GM18511 (cell line): ENCODE measurements around the gene MESD.
A peak's percentile ranks its signal among the peaks of the same experiment; 100 is the strongest.
"Not testable (repeated sequence)": the region's sequence is repeated elsewhere in the genome, so short reads cannot be mapped to it uniquely, and the experiment has no call there.

Source experiments
- ATAC-seq: cut with Tn5 transposase; IDR thresholded peaks from one replicate; pipeline ENCODE4 v1.9.1; 2021; ENCODE audit warnings: mild to moderate bottlenecking, moderate library complexity; ENCODE audit not compliant: unreplicated experiment

The MESD gene

GRCh38 chr15:80967451-80967850 is 22.2 kb downstream of the MESD start:
- ATAC-seq: no peak

GRCh38 chr15:80966431-80967197 is 23.0 kb downstream of the MESD start:
- ATAC-seq: no peak

GRCh38 chr15:80965454-80965853 is 24.2 kb downstream of the MESD start:
- not testable (repeated sequence) for ATAC-seq

GRCh38 chr15:80958818-80959495 is 30.7 kb downstream of the MESD start:
- ATAC-seq: no peak

GRCh38 chr15:80957976-80958375 is 31.6 kb downstream of the MESD start:
- no peak for ATAC-seq

GRCh38 chr15:80957556-80957955 is 32.1 kb downstream of the MESD start:
- no peak for ATAC-seq

GRCh38 chr15:80955571-80956452 is 33.8 kb downstream of the MESD start:
- ATAC-seq: peak; percentile 58

- no peak for ATAC-seq
Measured at GRCh38 chr15:80953953-80954778, 35.5 kb downstream of the MESD start.

GRCh38 chr15:80953001-80953952 is 36.3 kb downstream of the MESD start:
- no peak for ATAC-seq

- ATAC-seq: no peak
Measured at GRCh38 chr15:80951941-80952340, 37.7 kb downstream of the MESD start.

GRCh38 chr15:80950291-80951078 is 39.1 kb downstream of the MESD start:
- no peak for ATAC-seq

- ATAC-seq: no peak
Measured at GRCh38 chr15:80949756-80950155, 39.9 kb downstream of the MESD start.

GRCh38 chr15:80948651-80949292 is 40.8 kb downstream of the MESD start:
- no peak for ATAC-seq

- no peak for ATAC-seq
Measured at GRCh38 chr15:80946576-80946975, 43.0 kb downstream of the MESD start.

- ATAC-seq: no peak
Measured at GRCh38 chr15:80945605-80946004, 44.0 kb downstream of the MESD start.

GRCh38 chr15:80944818-80945217 is 44.8 kb downstream of the MESD start:
- no peak for ATAC-seq

- no peak for ATAC-seq
Measured at GRCh38 chr15:80942746-80943565, 46.7 kb downstream of the MESD start.
